ENCODE measurements around the gene PPDPF. TPM values are rescaled to one million over a fixed set of nuclear protein-coding genes. Genes with fewer than 3 reads are reported as not detected.
"Not testable (repeated sequence)": the region's sequence is repeated elsewhere in the genome, so short reads cannot be mapped to it uniquely, and the experiment has no call there.

PPDPF gene
- polyA plus RNA-seq, 1 donor (not counting 4 experiments of a cell fraction or from before 2014, with no cell fraction given): 8.8 TPM

DNA sequence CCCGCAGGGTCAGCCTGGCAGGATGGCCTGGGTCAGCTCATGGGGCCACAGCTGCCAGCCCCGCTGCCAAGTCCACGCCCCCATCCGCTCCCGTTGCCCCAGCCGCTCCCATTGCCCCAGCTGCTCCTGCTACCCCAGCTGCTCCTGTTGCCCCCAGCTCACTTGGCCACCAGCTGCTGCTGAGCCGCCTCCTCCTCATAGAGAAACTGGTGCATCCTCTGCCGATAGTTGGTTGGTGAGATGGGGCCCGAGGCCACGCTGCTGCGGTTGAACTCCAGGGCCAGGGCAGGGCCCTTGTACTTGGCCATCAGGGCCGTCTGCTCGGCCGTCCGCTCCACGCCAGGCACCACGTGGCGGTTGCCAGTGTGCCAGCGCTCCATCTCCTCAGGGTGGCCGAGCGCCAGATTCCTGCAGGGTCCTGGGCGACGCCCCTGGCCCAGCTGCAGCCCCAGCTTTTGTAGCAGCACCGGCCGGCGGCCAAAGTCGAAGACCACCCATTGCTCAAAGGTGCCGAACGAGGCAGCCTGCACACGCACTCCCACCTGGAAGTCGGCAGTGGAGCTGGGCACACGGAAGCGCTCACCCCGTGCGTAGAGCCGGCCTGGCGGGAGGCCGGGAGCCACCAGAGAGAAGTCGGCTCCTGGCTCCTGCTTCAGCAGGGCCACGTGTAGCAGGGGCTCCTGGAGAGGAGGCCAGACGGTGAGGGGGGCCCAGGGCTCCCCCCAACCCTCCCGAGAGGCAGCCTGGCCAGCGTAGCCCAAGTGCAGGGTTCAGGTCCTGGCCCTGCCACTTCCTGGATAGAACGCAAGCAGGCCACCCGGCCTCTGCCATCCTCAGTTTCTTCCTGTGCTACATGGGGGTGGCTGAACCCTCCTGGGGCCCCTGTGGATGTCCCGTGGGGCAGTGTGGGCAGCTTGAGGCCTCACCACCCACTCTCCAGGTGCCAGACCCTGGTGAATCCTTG is 48.7 kb downstream of the PPDPF start:
- no peak overlapping the region for H3K4me3 ChIP-seq (ENCODE audit: control insufficient read depth in 2 of 3, extremely low read depth in 1 of 3, insufficient read depth in 2 of 3, low read depth in 1 of 3, low read length in 3 of 3)
- H3K79me2 ChIP-seq (ENCODE audit: control insufficient read depth, insufficient read depth, low read length): peaks cover 23% of the 10 kb centered on the region
- TF ChIP-seq, protein P1, sequence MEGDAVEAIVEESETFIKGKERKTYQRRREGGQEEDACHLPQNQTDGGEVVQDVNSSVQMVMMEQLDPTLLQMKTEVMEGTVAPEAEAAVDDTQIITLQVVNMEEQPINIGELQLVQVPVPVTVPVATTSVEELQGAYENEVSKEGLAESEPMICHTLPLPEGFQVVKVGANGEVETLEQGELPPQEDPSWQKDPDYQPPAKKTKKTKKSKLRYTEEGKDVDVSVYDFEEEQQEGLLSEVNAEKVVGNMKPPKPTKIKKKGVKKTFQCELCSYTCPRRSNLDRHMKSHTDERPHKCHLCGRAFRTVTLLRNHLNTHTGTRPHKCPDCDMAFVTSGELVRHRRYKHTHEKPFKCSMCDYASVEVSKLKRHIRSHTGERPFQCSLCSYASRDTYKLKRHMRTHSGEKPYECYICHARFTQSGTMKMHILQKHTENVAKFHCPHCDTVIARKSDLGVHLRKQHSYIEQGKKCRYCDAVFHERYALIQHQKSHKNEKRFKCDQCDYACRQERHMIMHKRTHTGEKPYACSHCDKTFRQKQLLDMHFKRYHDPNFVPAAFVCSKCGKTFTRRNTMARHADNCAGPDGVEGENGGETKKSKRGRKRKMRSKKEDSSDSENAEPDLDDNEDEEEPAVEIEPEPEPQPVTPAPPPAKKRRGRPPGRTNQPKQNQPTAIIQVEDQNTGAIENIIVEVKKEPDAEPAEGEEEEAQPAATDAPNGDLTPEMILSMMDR (optimal IDR thresholded peaks at IDR 0.05 in 1 of 3, IDR thresholded peaks at IDR 0.05 in 1 of 3, conservative IDR thresholded peaks at IDR 0.05 in 1 of 3; ENCODE audit: extremely low read depth in 1 of 3, insufficient read depth in 2 of 3, low read length in 3 of 3): no peak
- TF ChIP-seq EZH2 (IDR thresholded peaks at IDR 0.05; ENCODE audit: low read length): no peak
- no peaks in the 10 kb centered on the region for H3K27me3 ChIP-seq (ENCODE audit: control insufficient read depth, extremely low read depth, insufficient read depth, low read length)
- dilution Hi-C loops (cut with MboI; ENCODE audit: extremely low pct_ligation_motif_present, low sequenced_read_pairs): no loop called here
- peaks cover 6% of the 10 kb centered on the region for H3K4me1 ChIP-seq (ENCODE audit: control insufficient read depth, extremely low read depth, insufficient read depth, low read length)
- H3K27ac ChIP-seq (ENCODE audit: control insufficient read depth, insufficient read depth, low read length): no peak overlapping the region
- no peak for FAIRE-seq
- H3K9ac ChIP-seq (ENCODE audit: control insufficient read depth, extremely low read depth, insufficient read depth, low read length): no peak overlapping the region
- H4K20me1 ChIP-seq (ENCODE audit: control insufficient read depth, extremely low read depth, insufficient read depth, low read length): peaks cover 8% of the 10 kb centered on the region
- H3K4me2 ChIP-seq (ENCODE audit: control insufficient read depth, extremely low read depth, insufficient read depth, low read depth, low read length): no peak overlapping the region
- peaks cover 3 to 30% of the 10 kb centered on the region in 2 experiments for H3K36me3 ChIP-seq (ENCODE audit: control insufficient read depth in 2 of 2, extremely low read depth in 1 of 2, insufficient read depth in 2 of 2, low read length in 2 of 2)
- no peak overlapping the region for H2AFZ ChIP-seq (ENCODE audit: control insufficient read depth, low read length)
- no peaks in the 10 kb centered on the region for H3K9me1 ChIP-seq (ENCODE audit: control insufficient read depth, extremely low read depth, insufficient read depth, low read length)
- no peaks in the 10 kb centered on the region for H3K9me3 ChIP-seq (ENCODE audit: control insufficient read depth, low read depth, low read length)
- no peak for DNase-seq (ENCODE audit: low read depth, low spot score)

DNA sequence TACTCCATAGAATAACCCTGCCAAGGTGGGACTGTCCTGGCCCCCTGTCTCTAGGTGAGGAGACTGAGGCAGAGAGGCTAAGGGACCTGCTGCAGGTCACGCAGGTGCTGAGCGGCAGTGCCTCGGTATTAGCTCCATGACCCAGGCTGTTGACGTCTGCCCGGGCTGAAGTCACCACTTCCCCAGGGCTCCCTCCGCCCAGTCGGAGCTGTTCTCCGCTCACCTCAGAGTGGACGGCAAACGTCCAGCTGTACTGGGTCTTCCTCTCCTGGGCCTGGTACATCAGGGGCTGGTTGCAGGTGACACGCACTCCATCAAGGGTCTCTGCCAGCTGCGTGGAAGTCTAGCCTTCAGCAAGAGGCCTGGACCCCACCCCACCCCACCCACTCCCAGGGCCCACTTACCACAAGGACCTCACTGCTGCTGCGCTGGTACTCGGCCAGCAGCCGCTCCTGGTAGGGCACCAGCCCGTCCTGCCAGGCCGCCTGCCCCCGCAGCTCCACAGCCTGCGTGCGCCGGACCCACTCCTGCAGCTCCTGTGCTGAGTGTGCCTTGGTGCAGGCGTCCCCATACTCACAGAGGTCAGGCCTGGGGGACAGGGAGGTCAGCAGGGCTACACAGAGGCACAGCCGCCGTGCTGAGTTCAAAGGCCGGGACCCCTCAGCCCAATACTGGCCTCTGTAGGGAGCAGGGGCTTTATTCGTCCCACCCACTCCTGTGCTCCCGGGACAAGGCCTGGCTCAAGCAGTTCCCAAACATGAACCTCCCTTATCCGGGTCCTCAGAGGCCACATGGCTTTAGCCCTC is 49.9 kb downstream of the PPDPF start:
- DNase-seq (ENCODE audit: low read depth, low spot score): no peak
- H3K4me1 ChIP-seq (ENCODE audit: control insufficient read depth, extremely low read depth, insufficient read depth, low read length): peaks cover 10% of the 10 kb centered on the region
- H3K4me2 ChIP-seq (ENCODE audit: control insufficient read depth, extremely low read depth, insufficient read depth, low read depth, low read length): no peak overlapping the region
- no peak overlapping the region for H2AFZ ChIP-seq (ENCODE audit: control insufficient read depth, low read length)
- H3K27ac ChIP-seq (ENCODE audit: control insufficient read depth, insufficient read depth, low read length): no peak overlapping the region
- H3K36me3 ChIP-seq (ENCODE audit: control insufficient read depth in 2 of 2, extremely low read depth in 1 of 2, insufficient read depth in 2 of 2, low read length in 2 of 2): peaks cover 3 to 22% of the 10 kb centered on the region in 2 experiments
- no peak for FAIRE-seq
- no peak overlapping the region for H3K4me3 ChIP-seq (ENCODE audit: control insufficient read depth in 2 of 3, extremely low read depth in 1 of 3, insufficient read depth in 2 of 3, low read depth in 1 of 3, low read length in 3 of 3)
- H3K9me3 ChIP-seq (ENCODE audit: control insufficient read depth, low read depth, low read length): no peaks in the 10 kb centered on the region
- peaks cover 22% of the 10 kb centered on the region for H3K79me2 ChIP-seq (ENCODE audit: control insufficient read depth, insufficient read depth, low read length)
- H4K20me1 ChIP-seq (ENCODE audit: control insufficient read depth, extremely low read depth, insufficient read depth, low read length): peaks cover 5% of the 10 kb centered on the region
- no peak overlapping the region for H3K9ac ChIP-seq (ENCODE audit: control insufficient read depth, extremely low read depth, insufficient read depth, low read length)
- TF ChIP-seq EZH2 (IDR thresholded peaks at IDR 0.05; ENCODE audit: low read length): no peak
- TF ChIP-seq, protein P1 (optimal IDR thresholded peaks at IDR 0.05 in 1 of 3, IDR thresholded peaks at IDR 0.05 in 1 of 3, conservative IDR thresholded peaks at IDR 0.05 in 1 of 3; ENCODE audit: extremely low read depth in 1 of 3, insufficient read depth in 2 of 3, low read length in 3 of 3): no peak
- dilution Hi-C loops (cut with MboI; ENCODE audit: extremely low pct_ligation_motif_present, low sequenced_read_pairs): no loop called here
- H3K27me3 ChIP-seq (ENCODE audit: control insufficient read depth, extremely low read depth, insufficient read depth, low read length): no peaks in the 10 kb centered on the region
- H3K9me1 ChIP-seq (ENCODE audit: control insufficient read depth, extremely low read depth, insufficient read depth, low read length): no peaks in the 10 kb centered on the region

DNA sequence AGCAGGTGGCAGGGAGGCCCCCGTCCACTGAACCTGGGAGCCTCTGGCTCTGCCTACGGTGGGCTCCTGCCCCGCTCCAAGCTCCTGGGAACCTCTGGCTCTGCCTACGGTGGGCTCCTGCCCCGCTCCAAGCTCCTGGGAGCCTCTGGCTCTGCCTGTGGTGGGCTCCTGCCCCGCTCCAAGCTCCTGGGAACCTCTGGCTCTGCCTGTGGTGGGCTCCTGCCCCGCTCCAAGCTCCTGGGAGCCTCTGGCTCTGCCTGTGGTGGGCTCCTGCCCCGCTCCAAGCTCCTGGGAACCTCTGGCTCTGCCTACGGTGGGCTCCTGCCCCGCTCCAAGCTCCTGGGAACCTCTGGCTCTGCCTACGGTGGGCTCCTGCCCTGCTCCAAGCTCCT is 50.5 kb downstream of the PPDPF start:
- FAIRE-seq; dilution Hi-C loops (cut with MboI; ENCODE audit: extremely low pct_ligation_motif_present, low sequenced_read_pairs); H3K27me3 ChIP-seq (ENCODE audit: control insufficient read depth, extremely low read depth, insufficient read depth, low read length); DNase-seq (ENCODE audit: low read depth, low spot score); H3K27ac ChIP-seq (ENCODE audit: control insufficient read depth, insufficient read depth, low read length); H3K9me1 ChIP-seq (ENCODE audit: control insufficient read depth, extremely low read depth, insufficient read depth, low read length); H3K9ac ChIP-seq (ENCODE audit: control insufficient read depth, extremely low read depth, insufficient read depth, low read length); H4K20me1 ChIP-seq (ENCODE audit: control insufficient read depth, extremely low read depth, insufficient read depth, low read length); H3K9me3 ChIP-seq (ENCODE audit: control insufficient read depth, low read depth, low read length); H2AFZ ChIP-seq (ENCODE audit: control insufficient read depth, low read length); H3K4me2 ChIP-seq (ENCODE audit: control insufficient read depth, extremely low read depth, insufficient read depth, low read depth, low read length); H3K4me3 ChIP-seq (ENCODE audit: control insufficient read depth in 2 of 3, extremely low read depth in 1 of 3, insufficient read depth in 2 of 3, low read depth in 1 of 3, low read length in 3 of 3): not testable (repeated sequence)
- Histone ChIP-seq H3K4me1 (ENCODE audit: control insufficient read depth, extremely low read depth, insufficient read depth, low read length) (peaks cover 13% of the 10 kb centered on the region), H3K36me3 (ENCODE audit: control insufficient read depth in 2 of 2, extremely low read depth in 1 of 2, insufficient read depth in 2 of 2, low read length in 2 of 2) (peaks cover 3 to 21% of the 10 kb centered on the region in 2 experiments), H3K79me2 (ENCODE audit: control insufficient read depth, insufficient read depth, low read length) (peaks cover 20% of the 10 kb centered on the region)
